ENCODE measurements around the gene GALNT16.

DNA sequence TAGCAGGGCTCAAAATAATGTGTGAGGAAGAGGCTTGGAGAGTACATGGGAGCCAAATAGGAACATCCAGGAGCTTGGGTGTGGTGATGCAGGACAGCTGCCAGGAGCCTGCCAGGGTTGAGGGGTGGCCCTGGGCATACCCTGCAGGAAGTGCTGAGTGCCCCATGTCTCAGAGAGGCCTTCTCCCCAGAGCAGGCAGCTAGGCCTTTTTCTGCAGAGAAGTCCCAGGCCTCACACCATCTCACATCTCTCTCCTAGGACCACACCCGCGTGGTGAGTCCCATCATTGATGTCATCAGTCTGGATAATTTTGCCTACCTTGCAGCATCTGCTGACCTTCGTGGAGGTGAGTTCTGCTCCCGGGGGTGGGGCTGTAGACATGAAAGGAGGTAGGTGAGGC, 71.2 kb downstream of the GALNT16 start:
- TF ChIP-seq, protein P1, sequence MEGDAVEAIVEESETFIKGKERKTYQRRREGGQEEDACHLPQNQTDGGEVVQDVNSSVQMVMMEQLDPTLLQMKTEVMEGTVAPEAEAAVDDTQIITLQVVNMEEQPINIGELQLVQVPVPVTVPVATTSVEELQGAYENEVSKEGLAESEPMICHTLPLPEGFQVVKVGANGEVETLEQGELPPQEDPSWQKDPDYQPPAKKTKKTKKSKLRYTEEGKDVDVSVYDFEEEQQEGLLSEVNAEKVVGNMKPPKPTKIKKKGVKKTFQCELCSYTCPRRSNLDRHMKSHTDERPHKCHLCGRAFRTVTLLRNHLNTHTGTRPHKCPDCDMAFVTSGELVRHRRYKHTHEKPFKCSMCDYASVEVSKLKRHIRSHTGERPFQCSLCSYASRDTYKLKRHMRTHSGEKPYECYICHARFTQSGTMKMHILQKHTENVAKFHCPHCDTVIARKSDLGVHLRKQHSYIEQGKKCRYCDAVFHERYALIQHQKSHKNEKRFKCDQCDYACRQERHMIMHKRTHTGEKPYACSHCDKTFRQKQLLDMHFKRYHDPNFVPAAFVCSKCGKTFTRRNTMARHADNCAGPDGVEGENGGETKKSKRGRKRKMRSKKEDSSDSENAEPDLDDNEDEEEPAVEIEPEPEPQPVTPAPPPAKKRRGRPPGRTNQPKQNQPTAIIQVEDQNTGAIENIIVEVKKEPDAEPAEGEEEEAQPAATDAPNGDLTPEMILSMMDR (IDR thresholded peaks at IDR 0.05; ENCODE audit: low read depth, low read length): no peak
- TF ChIP-seq, protein P2, sequence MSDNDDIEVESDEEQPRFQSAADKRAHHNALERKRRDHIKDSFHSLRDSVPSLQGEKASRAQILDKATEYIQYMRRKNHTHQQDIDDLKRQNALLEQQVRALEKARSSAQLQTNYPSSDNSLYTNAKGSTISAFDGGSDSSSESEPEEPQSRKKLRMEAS (IDR thresholded peaks at IDR 0.05; ENCODE audit: low read depth, low read length): no peak
- TF ChIP-seq POLR2A (IDR thresholded peaks at IDR 0.05; ENCODE audit: extremely low read depth, insufficient read length) (no peak), MYC (IDR thresholded peaks at IDR 0.05; ENCODE audit: low read depth, low read length) (no peak)

All from NB4 (cell line).